AG04449 (cell line): ENCODE results near the gene XRCC3.

Source experiments
- CTCF ChIA-PET: fragments of 350-600 bp; formaldehyde crosslinking; extraction: SDS; loops from one replicate; lab custom pipeline; 2021; ENCODE audit warnings: antibody characterized with exemption; lab: Yijun Ruan, JAX
- POLR2A ChIA-PET: fragments of 400-600, 350-600 bp; formaldehyde crosslinking; extraction: SDS; loops from one replicate; lab custom pipeline; 2020; ENCODE audit warnings: antibody characterized with exemption, inconsistent platforms; lab: Yijun Ruan, JAX
- DNase-seq: peaks from one replicate; pipeline ENCODE4 v3.0.0-alpha.2; 2010; ENCODE audit warnings: low read depth, low spot score
- H3K4me3 ChIP-seq: 2 replicates; pipeline ENCODE4 v1.5.1; 2011; ENCODE audit warnings: low read depth, mild to moderate bottlenecking, control low read depth, low read length
- TF ChIP-seq, protein P1 (sequence below): IDR thresholded peaks from one replicate; pipeline ENCODE4 v1.5.1; 2011; ENCODE audit warnings: mild to moderate bottlenecking, moderate library complexity, low read length, control low read depth, inconsistent platforms; ENCODE audit not compliant: insufficient read depth; ENCODE audit errors: missing control alignments

The XRCC3 gene

DNA sequence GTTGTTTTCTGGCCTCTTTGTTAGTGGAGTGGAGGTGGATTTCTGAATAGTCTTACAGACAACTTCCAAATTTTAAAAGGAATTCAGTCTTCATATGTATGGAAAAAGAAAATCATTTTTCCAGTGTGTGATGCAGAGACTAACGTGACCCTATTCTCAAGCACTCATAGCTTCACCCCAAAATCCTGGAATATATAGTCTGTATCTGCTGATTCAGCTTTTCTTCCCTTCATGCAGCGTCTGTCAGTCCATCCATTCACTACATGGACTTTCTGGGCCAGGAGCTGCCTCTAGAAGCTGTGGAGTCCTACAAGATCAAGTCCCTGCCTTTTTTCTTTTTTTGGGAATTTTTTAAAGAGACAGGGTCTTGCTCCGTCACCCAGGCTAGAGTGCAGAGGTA is 62.4 kb downstream of the XRCC3 start:
- TF ChIP-seq, protein P1, sequence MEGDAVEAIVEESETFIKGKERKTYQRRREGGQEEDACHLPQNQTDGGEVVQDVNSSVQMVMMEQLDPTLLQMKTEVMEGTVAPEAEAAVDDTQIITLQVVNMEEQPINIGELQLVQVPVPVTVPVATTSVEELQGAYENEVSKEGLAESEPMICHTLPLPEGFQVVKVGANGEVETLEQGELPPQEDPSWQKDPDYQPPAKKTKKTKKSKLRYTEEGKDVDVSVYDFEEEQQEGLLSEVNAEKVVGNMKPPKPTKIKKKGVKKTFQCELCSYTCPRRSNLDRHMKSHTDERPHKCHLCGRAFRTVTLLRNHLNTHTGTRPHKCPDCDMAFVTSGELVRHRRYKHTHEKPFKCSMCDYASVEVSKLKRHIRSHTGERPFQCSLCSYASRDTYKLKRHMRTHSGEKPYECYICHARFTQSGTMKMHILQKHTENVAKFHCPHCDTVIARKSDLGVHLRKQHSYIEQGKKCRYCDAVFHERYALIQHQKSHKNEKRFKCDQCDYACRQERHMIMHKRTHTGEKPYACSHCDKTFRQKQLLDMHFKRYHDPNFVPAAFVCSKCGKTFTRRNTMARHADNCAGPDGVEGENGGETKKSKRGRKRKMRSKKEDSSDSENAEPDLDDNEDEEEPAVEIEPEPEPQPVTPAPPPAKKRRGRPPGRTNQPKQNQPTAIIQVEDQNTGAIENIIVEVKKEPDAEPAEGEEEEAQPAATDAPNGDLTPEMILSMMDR = no peak
- H3K4me3 ChIP-seq = no peak overlapping the region
- ChIA-PET CTCF (interaction anchor here (1.1 to 1.2 kb wide), 2 partner anchors 13 to 27 kb away, joined by 4 to 5 read pairs; no protein-coding TSS in a partner anchor), POLR2A (no interaction called here)
- no peak for DNase-seq

DNA sequence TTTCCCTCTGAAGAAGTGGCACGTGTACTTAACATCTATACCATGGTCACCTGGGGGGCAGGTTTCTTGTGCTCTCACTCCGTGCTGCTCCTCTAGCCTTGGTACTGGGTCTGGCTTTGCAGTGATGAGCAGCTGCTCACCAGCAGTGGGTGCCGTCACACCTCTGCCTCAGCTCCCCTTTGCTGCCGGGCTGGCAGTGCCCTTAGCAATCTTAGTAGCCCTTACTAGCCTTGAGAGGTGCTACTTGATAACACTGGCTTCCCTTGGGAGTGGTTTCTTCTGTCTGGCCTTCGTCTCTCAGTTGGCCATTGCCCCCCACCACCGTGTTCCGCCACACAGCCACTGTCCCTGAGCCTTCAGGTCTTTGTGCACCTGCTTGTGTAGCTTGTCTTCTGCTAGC is 63.7 kb downstream of the XRCC3 start:
- H3K4me3 ChIP-seq = no peak overlapping the region
- ChIA-PET POLR2A (no interaction called here), CTCF (interaction anchor here (1.0 kb wide), 1 partner anchor 43 kb away, joined by 3 read pairs; no protein-coding TSS in a partner anchor)
- DNase-seq = no peak
- TF ChIP-seq, protein P1 = no peak

DNA sequence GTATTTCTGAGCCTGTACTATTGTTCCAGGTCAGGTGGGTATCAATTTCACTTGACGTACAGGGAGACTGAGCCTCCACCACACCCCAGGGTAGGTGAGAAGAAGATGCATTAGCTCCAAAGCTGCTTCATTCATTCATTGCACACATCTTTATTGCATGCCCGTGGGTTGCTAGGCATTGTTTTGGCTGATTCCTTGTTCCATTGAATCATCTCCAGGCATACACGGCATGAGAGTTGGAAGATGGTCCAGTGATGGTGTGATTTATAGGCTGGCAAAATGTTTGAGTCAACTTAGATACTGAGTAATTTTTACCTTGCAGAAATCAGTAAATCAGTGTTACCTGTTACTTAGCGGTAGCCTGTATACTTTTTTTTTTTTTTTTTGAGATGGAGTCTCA is 65.0 kb downstream of the XRCC3 start:
- POLR2A ChIA-PET = no interaction called here
- TF ChIP-seq, protein P1 = no peak
- CTCF ChIA-PET = interaction anchor here (0.7 to 1.7 kb wide), 3 partner anchors 8 to 17 kb away, joined by 3 to 6 read pairs (median 3); no protein-coding TSS in a partner anchor
- no peak for DNase-seq
- H3K4me3 ChIP-seq = no peak overlapping the region

DNA sequence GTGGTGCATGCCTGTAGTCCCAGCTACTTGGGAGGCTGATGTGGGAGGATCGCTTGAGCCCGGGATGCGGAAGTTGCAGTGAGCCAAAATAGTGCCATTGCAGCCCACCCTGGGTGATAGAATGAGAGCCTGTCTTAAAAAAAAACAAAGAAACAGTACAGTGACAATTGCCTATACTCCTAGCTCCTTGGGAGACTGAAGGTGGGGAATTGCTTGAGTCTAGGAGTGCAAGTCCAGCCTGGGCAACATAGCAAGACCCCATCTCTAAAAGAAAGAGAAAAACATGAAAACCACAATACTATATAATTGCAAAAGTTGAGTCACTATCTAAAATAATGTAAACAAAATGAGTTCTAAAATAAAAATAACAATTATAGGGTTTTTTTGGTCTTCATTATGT is 66.2 kb downstream of the XRCC3 start:
- POLR2A ChIA-PET = interaction anchor here (0.7 to 1.0 kb wide), 2 partner anchors 8 to 18 kb away, joined by 3 to 4 read pairs; no protein-coding TSS in a partner anchor
- H3K4me3 ChIP-seq = no peak overlapping the region
- DNase-seq = no peak
- CTCF ChIA-PET = interaction anchor here (1.3 kb wide), 1 partner anchor 9 kb away, joined by 3 read pairs; no protein-coding TSS in a partner anchor
- TF ChIP-seq, protein P1 = no peak
